Gastrocnemius medialis (tissue), 4 donors: ENCODE measurements around the gene OR2T10.
"Not testable (repeated sequence)": the region's sequence is repeated elsewhere in the genome, so short reads cannot be mapped to it uniquely, and the experiment has no call there.

ENCODE experiments used
- POLR2A ChIP-seq, 2 donors: fragments of 450-650 bp; IDR thresholded peaks; one replicate each; pipeline ENCODE4 v1.6.1; 2017; ENCODE audit warnings: antibody characterized with exemption in 2 of 2, mild to moderate bottlenecking in 2 of 2, moderate library complexity in 2 of 2
- TF ChIP-seq, protein P1 (sequence below), 5 experiments: fragments of 450-650 bp in 3 of 5; fragments of 200-600 bp in 2 of 5; sonication (generic) in 2 of 5; IDR thresholded peaks in 4 of 5; conservative IDR thresholded peaks in 1 of 5; 1 replicate in 4 of 5; 2 replicates in 1 of 5; pipeline ENCODE4 v1.5.1; 2016 to 2019; ENCODE audit warnings: antibody characterized with exemption in 5 of 5, mild to moderate bottlenecking in 3 of 5, moderate library complexity in 3 of 5

DNA sequence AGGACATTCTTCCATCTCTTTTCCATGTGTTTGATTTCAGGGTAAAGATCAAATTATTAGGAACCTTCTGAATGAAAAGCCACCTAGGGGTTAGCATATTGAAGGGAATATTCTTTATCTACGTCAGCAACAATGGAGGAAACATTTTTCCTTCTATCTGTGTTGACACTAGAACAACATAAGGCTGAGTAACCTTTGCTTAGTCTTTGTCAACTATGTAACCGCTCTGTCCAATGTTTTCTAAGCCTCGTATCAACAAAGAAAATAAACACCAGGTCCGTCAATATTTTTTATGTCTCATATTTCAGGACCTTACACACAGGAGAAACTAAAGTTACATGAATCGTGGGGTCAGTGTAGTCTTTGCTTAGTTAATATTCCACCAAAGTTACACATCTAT, 39.1 kb upstream of the OR2T10 start:
- not testable (repeated sequence) for TF ChIP-seq POLR2A (IDR thresholded peaks at IDR 0.05)
- TF ChIP-seq, protein P1, sequence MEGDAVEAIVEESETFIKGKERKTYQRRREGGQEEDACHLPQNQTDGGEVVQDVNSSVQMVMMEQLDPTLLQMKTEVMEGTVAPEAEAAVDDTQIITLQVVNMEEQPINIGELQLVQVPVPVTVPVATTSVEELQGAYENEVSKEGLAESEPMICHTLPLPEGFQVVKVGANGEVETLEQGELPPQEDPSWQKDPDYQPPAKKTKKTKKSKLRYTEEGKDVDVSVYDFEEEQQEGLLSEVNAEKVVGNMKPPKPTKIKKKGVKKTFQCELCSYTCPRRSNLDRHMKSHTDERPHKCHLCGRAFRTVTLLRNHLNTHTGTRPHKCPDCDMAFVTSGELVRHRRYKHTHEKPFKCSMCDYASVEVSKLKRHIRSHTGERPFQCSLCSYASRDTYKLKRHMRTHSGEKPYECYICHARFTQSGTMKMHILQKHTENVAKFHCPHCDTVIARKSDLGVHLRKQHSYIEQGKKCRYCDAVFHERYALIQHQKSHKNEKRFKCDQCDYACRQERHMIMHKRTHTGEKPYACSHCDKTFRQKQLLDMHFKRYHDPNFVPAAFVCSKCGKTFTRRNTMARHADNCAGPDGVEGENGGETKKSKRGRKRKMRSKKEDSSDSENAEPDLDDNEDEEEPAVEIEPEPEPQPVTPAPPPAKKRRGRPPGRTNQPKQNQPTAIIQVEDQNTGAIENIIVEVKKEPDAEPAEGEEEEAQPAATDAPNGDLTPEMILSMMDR (IDR thresholded peaks at IDR 0.05 in 4 of 5, conservative IDR thresholded peaks at IDR 0.05 in 1 of 5) = not testable (repeated sequence)
